AG08395 (cell line): ENCODE data around the gene SNURF.
"Not testable (repeated sequence)": the region's sequence is repeated elsewhere in the genome, so short reads cannot be mapped to it uniquely, and the experiment has no call there.

Experiments used
- DNase-seq: peaks from one replicate; pipeline ENCODE4 v3.0.0; 2012; ENCODE audit warnings: mixed read lengths, low spot score

SNURF gene

DNA sequence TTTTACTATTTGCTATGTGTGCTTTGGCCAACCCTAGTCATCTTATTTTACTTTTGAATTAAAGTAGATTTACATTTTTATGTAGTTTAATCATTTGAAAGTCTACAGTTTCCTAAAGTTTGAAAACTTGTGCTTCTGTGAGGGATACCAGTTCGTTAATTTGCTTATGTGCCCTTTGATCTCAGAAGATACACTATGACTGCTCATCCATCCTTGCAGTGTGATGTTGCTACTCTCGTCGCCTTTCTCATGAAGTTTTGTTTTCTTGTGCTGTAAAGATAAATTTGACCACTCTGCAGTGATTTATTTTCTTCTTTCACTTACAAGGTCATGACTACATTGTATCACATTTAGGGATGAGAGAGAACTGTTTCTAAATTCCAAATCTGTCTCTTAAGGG is 16.3 kb downstream of the SNURF start:
- DNase-seq: no peak

DNA sequence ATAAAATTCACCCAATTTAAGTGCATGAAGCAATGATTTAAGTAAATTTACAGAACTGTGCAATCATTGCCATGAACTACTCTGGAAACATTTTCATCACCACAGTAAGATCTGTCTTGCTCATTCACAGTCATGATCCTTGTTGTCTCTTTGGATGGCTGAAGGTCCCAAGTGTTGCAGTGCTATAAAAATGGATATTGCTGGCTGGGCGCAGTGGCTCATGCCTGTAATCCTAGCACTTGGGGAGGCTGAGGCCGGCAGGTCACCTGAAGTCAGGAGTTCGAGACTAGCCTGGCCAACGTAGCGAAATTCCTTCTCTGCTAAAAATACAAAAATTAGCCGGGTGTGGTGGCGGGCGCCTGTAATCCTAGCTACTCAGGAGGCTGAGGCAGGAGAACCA is 17.0 kb downstream of the SNURF start:
- DNase-seq: no peak

DNA sequence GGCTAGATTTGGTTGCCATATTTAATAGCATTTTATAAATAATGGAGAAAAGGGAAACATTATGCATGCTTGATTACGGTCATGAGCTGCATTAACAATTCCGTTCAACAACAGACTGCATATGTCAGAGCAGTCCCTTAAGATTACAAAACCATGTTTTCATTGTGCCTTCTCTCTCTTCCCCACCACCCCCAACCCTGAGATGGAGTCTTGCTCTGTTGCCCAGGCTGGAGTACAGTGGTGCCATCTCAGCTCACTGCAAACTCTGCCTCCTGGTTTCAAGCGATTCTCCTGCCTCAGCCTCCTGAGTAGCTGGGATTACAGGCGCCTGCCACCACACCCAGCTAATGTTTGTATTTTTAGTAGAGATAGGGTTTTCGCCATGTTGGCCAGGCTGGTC is 17.9 kb downstream of the SNURF start:
- DNase-seq: not testable (repeated sequence)

DNA sequence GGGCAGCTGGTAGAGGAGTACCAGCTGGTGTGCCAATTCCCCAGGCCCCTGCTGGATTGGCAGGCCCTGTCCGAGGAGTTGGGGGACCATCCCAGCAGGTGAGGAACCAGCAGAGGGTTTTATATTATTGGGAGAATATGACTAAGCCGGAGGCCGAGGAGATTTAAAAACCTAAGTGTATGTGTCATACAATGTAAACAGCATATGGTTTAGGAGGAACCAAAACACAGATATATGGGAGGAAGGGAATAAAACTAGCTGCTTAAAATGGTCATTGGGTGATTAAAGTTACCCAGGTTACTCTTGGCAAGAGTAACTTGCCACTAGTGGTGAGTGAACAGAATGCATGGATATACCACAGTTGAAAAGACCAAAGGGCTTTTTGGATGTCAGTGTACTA is 22.1 kb downstream of the SNURF start:
- no peak for DNase-seq

DNA sequence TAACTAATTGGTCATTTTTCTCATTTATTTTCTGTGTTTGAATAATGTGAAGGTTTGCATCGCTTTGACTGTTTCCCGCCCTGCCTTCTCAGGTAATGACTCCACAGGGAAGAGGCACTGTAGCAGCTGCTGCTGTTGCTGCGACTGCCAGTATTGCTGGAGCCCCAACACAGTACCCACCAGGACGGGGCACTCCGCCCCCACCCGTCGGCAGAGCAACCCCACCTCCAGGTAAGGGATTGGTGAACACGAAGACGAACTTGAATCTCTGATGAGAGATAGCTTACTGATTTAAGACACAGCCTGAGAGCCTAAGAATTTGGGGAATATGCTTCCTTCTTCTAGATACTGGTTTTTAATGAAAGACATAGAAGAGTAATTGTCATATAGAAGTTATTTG is 22.9 kb downstream of the SNURF start:
- DNase-seq: no peak

DNA sequence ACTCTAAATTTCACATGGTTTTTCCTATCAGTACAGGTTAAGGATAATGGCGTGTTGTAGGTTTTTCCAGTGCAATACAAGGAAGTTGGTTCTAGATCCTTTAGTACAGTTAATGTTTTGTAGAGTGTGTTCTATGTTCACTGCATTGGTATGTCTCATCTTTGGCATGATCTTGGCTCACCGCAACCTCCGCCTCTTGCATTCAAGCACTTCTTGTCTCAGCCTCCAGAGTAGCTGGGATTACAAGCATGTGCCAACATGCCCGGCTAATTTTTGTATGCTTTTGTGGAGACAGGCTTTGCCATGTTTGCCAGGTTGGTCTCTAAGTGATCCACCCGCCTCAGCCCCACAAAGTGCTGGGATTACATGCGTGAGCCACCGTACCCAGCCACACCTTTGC is 30.4 kb downstream of the SNURF start:
- DNase-seq: no peak

DNA sequence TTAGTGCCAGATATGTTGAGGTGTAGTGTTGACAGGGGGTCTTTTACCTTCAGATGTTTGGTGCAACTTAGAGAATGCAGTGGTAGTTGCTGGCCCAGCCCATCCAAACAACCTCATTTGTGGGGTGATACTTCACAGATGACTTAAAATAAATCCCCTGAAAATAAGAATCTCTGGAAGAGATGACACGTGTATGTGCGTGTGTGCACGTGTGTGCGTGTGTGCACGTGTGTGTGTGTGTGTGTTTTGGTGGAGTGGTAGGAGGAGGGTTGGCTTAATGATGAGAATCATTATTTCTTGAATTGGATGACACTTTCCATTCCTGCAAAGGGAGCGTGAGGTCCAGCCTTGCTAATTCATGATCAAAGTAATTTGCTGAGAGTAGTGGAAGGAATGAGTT is 31.9 kb downstream of the SNURF start:
- DNase-seq: no peak
